Caco-2 (cell line): ENCODE data around the gene KRTAP10-4. TPM values are rescaled to one million over a fixed set of nuclear protein-coding genes. Genes with fewer than 3 reads are reported as not detected.
"Not testable (repeated sequence)": the region's sequence is repeated elsewhere in the genome, so short reads cannot be mapped to it uniquely, and the experiment has no call there.

ENCODE experiments used
- Bru-seq: library from RNA; stranded (reverse); fragments of 400-500 nt; gene quantifications from one replicate; lab custom pipeline; 2021; lab: Mats Ljungman, UMichigan
- BruChase-seq, 2 experiments: library from RNA; stranded (reverse); fragments of 400-500 nt; gene quantifications; one replicate each; lab custom pipeline; 2021; lab: Mats Ljungman, UMichigan
- BruUV-seq: library from RNA; stranded (reverse); fragments of 400-500 nt; replicated peaks from 2 replicates; lab custom pipeline; 2021; lab: Mats Ljungman, UMichigan
- CTCF ChIA-PET: fragments of 300-600 bp; sonication (Branson Sonifier 250); formaldehyde crosslinking; loops from one replicate; lab custom pipeline; 2022; ENCODE audit warnings: antibody characterized with exemption; lab: Charles Lee
- POLR2A ChIA-PET: fragments of 300-600 bp; sonication (Branson Sonifier 250); formaldehyde crosslinking; loops from one replicate; lab custom pipeline; 2022; ENCODE audit warnings: antibody characterized with exemption; lab: Charles Lee
- DNase-seq, 2 experiments: peaks; one replicate each; pipeline versions ENCODE4 v3.0.0 to v3.0.0-alpha.2; 2020 to 2022
- H3K27me3 ChIP-seq: replicated peaks from 2 replicates; pipeline ENCODE4 v1.6.0; 2011; ENCODE audit warnings: low read length; ENCODE audit not compliant: control insufficient read depth, insufficient read depth
- H3K36me3 ChIP-seq: 2 replicates; pipeline ENCODE4 v1.5.1; 2011; ENCODE audit warnings: low read length; ENCODE audit not compliant: control insufficient read depth, insufficient read depth
- H3K4me1 ChIP-seq: fragments of 250-450 bp; sonication (Bioruptor Pico); 2 replicates; pipeline ENCODE4 v1.5.1; 2020; ENCODE audit warnings: mild to moderate bottlenecking
- H3K4me3 ChIP-seq: 2 replicates; pipeline ENCODE4 v1.5.1; 2011; ENCODE audit warnings: low read depth, mild to moderate bottlenecking, control low read depth, low read length
- H3K9me3 ChIP-seq: fragments of 250-450 bp; sonication (Bioruptor Pico); 2 replicates; pipeline ENCODE4 v1.5.1; 2020; ENCODE audit warnings: mild to moderate bottlenecking, moderate library complexity
- H3K27ac Mint-ChIP-seq: one replicate; pipeline ENCODE4 v1.8.0; 2022; ENCODE audit warnings: mixed read lengths; ENCODE audit not compliant: unreplicated experiment
- H3K27me3 Mint-ChIP-seq: one replicate; pipeline ENCODE4 v1.8.0; 2022; ENCODE audit warnings: mixed read lengths; ENCODE audit not compliant: insufficient read depth, unreplicated experiment
- H3K36me3 Mint-ChIP-seq: one replicate; pipeline ENCODE4 v1.8.0; 2022; ENCODE audit warnings: mild to moderate bottlenecking, mixed read lengths; ENCODE audit not compliant: insufficient read depth, unreplicated experiment
- H3K4me1 Mint-ChIP-seq: one replicate; pipeline ENCODE4 v1.8.0; 2022; ENCODE audit warnings: low read depth, mixed read lengths; ENCODE audit not compliant: unreplicated experiment
- H3K4me3 Mint-ChIP-seq: one replicate; pipeline ENCODE4 v1.8.0; 2022; ENCODE audit warnings: mild to moderate bottlenecking, moderate library complexity, mixed read lengths; ENCODE audit not compliant: unreplicated experiment
- H3K9me3 Mint-ChIP-seq: one replicate; pipeline ENCODE4 v1.8.0; 2022; ENCODE audit warnings: mixed read lengths; ENCODE audit not compliant: unreplicated experiment
- intact Hi-C: fragments of 100-400 bp; cut with micrococcal nuclease; formaldehyde crosslinking; loops from one replicate; pipeline ENCODE4 v1.10.0; 2022; ENCODE audit not compliant: unreplicated experiment
- long read RNA-seq: library from polyadenylated mRNA; stranded (forward); transcript quantifications from one replicate; pipeline ENCODE4 v2.0.0, GENCODE V29; 2022
- total RNA-seq: library from RNA; stranded (reverse); gene quantifications from 2 replicates; pipeline ENCODE4 v1.2.3, GENCODE V29; 2022
- TF ChIP-seq, protein P1 (sequence below), 2 experiments: fragments of 200-600 bp in 1 of 2; IDR thresholded peaks; 1 replicate in 1 of 2; 2 replicates in 1 of 2; pipeline versions ENCODE4 v1.5.1 to v1.8.0; 2011 to 2022; ENCODE audit warnings: antibody characterized with exemption in 1 of 2, control low read depth in 1 of 2, inconsistent platforms in 1 of 2, low read depth in 1 of 2, low read length in 1 of 2, mild to moderate bottlenecking in 1 of 2, moderate library complexity in 1 of 2; ENCODE audit not compliant: insufficient read depth in 1 of 2, severe bottlenecking in 1 of 2, unreplicated experiment in 1 of 2

Gene KRTAP10-4, protein sequence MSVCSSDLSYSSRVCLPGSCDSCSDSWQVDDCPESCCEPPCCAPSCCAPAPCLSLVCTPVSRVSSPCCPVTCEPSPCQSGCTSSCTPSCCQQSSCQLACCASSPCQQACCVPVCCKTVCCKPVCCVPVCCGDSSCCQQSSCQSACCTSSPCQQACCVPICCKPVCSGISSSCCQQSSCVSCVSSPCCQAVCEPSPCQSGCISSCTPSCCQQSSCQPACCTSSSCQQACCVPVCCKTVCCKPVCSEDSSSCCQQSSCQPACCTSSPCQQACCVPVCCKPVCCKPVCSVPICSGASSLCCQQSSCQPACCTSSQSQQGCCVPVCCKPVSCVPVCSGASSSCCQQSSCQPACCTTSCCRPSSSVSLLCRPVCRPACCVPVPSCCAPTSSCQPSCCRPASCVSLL
- not detected in 2 replicates for total RNA-seq
- percentile 1 among the genes with signal in this experiment for Bru-seq, nascent RNA
- BruChase-seq, experiment 1, labeled RNA remaining after a 2-hour chase: not detected
- not detected for BruChase-seq, experiment 2, labeled RNA remaining after a 6-hour chase
- long read RNA-seq: 0 reads

DNA sequence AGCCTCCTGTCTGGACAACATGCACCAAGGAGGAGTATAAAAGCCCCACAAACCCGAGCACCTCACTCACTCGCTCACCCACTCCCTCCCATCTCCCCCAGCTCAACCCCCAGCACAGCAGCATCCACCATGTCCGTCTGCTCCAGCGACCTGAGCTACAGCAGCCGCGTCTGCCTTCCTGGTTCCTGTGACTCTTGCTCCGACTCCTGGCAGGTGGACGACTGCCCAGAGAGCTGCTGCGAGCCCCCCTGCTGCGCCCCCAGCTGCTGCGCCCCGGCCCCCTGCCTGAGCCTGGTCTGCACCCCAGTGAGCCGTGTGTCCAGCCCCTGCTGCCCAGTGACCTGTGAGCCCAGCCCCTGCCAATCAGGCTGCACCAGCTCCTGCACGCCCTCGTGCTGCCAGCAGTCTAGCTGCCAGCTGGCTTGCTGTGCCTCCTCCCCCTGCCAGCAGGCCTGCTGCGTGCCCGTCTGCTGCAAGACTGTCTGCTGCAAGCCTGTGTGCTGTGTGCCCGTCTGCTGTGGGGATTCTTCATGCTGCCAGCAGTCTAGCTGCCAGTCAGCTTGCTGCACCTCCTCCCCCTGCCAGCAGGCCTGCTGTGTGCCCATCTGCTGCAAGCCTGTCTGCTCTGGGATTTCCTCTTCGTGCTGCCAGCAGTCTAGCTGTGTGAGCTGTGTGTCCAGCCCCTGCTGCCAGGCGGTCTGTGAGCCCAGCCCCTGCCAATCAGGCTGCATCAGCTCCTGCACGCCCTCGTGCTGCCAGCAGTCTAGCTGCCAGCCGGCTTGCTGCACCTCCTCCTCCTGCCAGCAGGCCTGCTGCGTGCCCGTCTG lies at the start of gene KRTAP10-4:
KRTAP10-4 (plus strand) TSS at position 100 of the 827 bp plus-strand sequence; CDS start at position 130, 30 bp downstream.
- BruUV-seq, POLR2A ChIA-PET, H3K9me3 ChIP-seq, H3K27me3 ChIP-seq, H3K27ac Mint-ChIP-seq, H3K4me3 Mint-ChIP-seq, intact Hi-C loops, H3K4me3 ChIP-seq, H3K36me3 Mint-ChIP-seq, H3K4me1 ChIP-seq, H3K4me1 Mint-ChIP-seq, DNase-seq, CTCF ChIA-PET, H3K27me3 Mint-ChIP-seq, H3K36me3 ChIP-seq: not testable (repeated sequence)
- peaks cover 43% of the 10 kb centered on the region for H3K9me3 Mint-ChIP-seq

DNA sequence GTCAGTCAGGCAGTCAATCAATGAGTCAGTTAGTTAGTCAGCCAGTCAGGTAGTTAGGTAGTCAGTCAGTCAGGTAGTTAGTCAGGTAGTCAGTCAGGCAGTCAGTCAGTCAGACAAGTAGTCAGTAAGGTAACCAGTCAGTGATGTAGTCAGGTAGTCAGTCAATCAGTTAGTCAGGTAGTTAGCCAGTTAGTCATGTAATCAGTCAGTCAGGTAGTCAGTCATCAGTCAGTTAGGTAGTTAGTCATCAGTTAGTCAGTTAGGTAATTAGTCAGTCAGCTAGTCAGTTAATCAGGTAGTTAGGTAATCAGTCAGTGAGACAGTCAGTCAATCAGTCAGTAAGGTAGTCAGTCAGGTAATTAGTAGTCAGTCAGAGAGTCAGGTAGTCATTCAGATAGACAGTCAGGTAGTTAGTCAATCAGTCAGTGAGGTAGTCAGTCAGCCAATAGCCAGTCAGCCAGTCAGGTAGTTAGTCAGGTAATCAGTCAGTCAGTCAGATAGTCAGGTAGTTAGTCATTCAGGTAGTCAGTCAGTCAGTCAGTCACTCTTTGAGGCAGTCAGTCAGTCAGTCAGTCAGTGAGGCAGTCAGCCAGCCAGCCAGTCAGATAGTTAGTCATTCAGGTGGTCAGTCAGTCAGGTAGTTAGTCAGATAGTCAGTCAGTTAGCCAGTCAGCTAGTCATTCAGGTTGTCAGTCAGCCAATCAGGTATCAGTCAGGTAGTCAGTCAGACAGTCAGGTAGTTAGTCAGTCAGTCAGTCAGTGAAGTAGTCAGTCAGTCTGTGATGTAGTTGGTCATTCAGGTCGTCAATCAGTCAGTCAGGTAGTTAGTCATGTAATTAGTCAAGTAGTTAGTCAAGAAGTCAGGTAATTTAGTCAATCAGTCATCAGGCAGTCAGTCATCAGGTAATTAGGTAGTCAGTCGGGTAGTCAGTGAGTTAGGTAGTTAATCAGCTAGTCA lies 48.8 kb upstream of the KRTAP10-4 start:
- intact Hi-C loops: no loop called here
- Histone ChIP-seq H3K9me3 (peaks cover 14% of the 10 kb centered on the region), H3K4me3 (no peak overlapping the region), H3K36me3 (no peaks in the 10 kb centered on the region), H3K4me1 (peaks cover 7% of the 10 kb centered on the region; the same call in 1 of the 2 replicates), H3K27me3 (no peaks in the 10 kb centered on the region)
- H3K27ac Mint-ChIP-seq: no peak overlapping the region
- no peak for DNase-seq
- H3K36me3 Mint-ChIP-seq: no peaks in the 10 kb centered on the region
- H3K27me3 Mint-ChIP-seq: no peaks in the 10 kb centered on the region
- peaks cover 7% of the 10 kb centered on the region for H3K4me1 Mint-ChIP-seq
- CTCF ChIA-PET: no interaction called here
- H3K9me3 Mint-ChIP-seq: no peaks in the 10 kb centered on the region
- BruUV-seq: TSS peak; percentile 9
- POLR2A ChIA-PET: no interaction called here
- TF ChIP-seq, protein P1, sequence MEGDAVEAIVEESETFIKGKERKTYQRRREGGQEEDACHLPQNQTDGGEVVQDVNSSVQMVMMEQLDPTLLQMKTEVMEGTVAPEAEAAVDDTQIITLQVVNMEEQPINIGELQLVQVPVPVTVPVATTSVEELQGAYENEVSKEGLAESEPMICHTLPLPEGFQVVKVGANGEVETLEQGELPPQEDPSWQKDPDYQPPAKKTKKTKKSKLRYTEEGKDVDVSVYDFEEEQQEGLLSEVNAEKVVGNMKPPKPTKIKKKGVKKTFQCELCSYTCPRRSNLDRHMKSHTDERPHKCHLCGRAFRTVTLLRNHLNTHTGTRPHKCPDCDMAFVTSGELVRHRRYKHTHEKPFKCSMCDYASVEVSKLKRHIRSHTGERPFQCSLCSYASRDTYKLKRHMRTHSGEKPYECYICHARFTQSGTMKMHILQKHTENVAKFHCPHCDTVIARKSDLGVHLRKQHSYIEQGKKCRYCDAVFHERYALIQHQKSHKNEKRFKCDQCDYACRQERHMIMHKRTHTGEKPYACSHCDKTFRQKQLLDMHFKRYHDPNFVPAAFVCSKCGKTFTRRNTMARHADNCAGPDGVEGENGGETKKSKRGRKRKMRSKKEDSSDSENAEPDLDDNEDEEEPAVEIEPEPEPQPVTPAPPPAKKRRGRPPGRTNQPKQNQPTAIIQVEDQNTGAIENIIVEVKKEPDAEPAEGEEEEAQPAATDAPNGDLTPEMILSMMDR (IDR thresholded peaks at IDR 0.05; ENCODE audit: insufficient read depth in 1 of 2, low read depth in 1 of 2, low read length in 1 of 2, severe bottlenecking in 1 of 2, unreplicated experiment in 1 of 2): no peak
- no peak overlapping the region for H3K4me3 Mint-ChIP-seq

DNA sequence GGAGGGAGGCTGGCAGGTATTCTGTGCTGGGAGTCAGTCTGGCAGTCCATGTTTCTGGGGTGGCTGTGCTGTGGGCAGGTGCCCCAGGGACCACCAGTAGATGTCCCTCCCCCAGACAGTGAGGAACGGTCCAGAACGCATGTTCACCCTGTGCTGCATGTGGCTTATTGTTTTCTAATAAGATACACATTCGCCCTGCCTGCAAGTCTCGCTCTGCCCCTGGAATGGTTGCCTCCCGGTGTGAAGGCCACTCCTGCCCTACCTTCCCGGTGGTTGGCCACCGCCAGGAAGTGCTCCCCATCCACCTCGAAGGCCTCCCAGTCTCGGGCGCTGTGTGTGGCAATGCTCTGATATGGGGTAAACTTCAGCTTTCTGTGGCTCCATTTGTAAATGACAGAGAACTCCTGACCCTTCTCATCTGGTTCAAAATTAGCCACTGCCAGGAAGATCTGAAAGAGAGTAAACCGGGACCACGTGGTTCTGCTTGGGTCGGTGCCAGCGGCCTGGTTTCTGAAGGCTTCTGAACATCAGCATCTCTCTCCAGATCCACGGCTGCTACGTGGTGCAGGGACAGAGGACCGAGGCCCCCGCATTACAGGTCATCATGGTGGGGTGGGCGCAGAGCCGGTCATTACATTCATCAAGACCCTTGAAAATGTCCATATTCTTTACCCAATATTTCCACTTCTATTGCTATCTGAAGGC lies 48.0 kb upstream of the KRTAP10-4 start:
- Histone ChIP-seq H3K9me3 (peaks cover 14% of the 10 kb centered on the region), H3K36me3 (no peaks in the 10 kb centered on the region), H3K4me1 (peaks cover 4% of the 10 kb centered on the region; the same call in 1 of the 2 replicates), H3K27me3 (no peaks in the 10 kb centered on the region), H3K4me3 (no peak overlapping the region)
- Mint-ChIP-seq H3K27me3 (peaks cover 3% of the 10 kb centered on the region), H3K4me3 (no peak overlapping the region), H3K36me3 (no peaks in the 10 kb centered on the region), H3K9me3 (no peaks in the 10 kb centered on the region), H3K4me1 (peaks cover 3% of the 10 kb centered on the region), H3K27ac (no peak overlapping the region)
- no peak for DNase-seq
- intact Hi-C loops: no loop called here
- TF ChIP-seq, protein P1 (IDR thresholded peaks at IDR 0.05; ENCODE audit: insufficient read depth in 1 of 2, low read depth in 1 of 2, low read length in 1 of 2, severe bottlenecking in 1 of 2, unreplicated experiment in 1 of 2): no peak
- POLR2A ChIA-PET: no interaction called here
- CTCF ChIA-PET: no interaction called here
- no TSS peak for BruUV-seq
